Measurements from ENCODE around the gene ELMOD3.
"Not testable (repeated sequence)": the region's sequence is repeated elsewhere in the genome, so short reads cannot be mapped to it uniquely, and the experiment has no call there.

ELMOD3 gene

DNA sequence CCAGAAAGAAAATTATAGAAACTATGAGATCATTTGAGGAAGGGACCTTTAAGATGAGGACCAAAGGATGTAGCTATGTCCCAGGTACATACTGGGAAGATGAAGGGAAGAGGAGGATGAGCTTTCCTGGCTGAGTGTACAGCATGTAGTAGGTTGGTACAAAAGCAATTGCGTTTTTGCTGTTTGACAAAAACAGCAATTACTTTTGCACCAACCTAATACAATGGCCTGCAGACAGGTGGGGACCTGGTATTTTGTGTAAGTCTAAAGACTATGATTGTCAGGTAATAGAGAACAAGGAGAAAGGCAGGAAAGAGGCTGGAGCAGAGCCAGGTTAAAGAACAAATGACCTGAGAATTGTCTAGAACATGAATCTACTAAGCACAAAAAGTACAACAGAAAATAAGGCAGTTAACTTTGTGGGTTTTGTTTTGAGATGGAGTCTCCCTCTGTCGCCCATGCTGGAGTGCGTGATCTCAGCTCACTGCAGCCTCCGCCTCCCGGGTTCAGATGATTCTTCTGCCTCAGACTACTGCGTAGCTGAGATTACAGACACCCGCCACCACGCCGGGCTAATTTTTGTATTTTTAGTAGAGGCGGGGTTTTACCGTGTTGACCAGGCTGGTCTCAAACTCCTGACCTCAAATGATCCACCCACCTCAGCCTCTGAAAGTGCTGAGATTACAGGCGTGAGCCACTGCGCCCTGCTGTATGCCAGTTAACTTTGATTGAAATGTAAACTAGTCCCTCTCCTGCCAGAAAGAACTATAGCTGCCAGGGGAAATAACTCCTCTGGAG lies 23.5 kb upstream of the ELMOD3 start:
- Histone ChIP-seq H3K4me3 (no peak overlapping the region), H3K27ac (no peak overlapping the region)
- no peak for DNase-seq (ENCODE audit: low spot score)
- TF ChIP-seq, protein P1, sequence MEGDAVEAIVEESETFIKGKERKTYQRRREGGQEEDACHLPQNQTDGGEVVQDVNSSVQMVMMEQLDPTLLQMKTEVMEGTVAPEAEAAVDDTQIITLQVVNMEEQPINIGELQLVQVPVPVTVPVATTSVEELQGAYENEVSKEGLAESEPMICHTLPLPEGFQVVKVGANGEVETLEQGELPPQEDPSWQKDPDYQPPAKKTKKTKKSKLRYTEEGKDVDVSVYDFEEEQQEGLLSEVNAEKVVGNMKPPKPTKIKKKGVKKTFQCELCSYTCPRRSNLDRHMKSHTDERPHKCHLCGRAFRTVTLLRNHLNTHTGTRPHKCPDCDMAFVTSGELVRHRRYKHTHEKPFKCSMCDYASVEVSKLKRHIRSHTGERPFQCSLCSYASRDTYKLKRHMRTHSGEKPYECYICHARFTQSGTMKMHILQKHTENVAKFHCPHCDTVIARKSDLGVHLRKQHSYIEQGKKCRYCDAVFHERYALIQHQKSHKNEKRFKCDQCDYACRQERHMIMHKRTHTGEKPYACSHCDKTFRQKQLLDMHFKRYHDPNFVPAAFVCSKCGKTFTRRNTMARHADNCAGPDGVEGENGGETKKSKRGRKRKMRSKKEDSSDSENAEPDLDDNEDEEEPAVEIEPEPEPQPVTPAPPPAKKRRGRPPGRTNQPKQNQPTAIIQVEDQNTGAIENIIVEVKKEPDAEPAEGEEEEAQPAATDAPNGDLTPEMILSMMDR (IDR thresholded peaks at IDR 0.05), result no peak

DNA sequence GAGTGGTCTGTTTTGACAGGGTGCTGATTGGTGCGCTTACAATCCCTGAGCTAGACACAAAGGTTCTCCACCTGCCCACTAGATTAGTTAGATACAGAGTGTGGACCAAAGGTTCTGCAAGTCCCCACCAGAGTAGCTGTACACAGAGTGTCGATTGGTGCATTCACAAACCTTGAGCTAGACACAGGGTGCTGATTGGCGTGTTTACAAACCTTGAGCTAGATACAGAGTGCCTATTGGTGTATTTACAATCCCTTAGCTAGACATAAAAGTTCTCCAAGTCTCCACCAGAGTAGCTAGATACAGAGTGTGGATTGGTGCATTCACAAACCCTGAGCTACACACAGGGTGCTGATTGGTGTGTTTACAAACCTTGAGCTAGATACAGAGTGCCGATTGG lies 20.7 kb upstream of the ELMOD3 start:
- not testable (repeated sequence) for H3K27ac ChIP-seq; DNase-seq (ENCODE audit: low spot score); H3K4me3 ChIP-seq

GRCh38 chr2:85334928-85335327 lies 19.6 kb upstream of the ELMOD3 start:
- Histone ChIP-seq H3K27ac (no peak overlapping the region), H3K4me3 (no peak overlapping the region)
- DNase-seq (ENCODE audit: low spot score), result no peak
- TF ChIP-seq, protein P1 (IDR thresholded peaks at IDR 0.05), result no peak

- DNase-seq (ENCODE audit: low spot score), result no peak
- TF ChIP-seq, protein P1 (IDR thresholded peaks at IDR 0.05), result no peak
- H3K27ac ChIP-seq, result no peak overlapping the region
- no peak overlapping the region for H3K4me3 ChIP-seq
Measured at GRCh38 chr2:85340034-85340892, 14.3 kb upstream of the ELMOD3 start.

DNA sequence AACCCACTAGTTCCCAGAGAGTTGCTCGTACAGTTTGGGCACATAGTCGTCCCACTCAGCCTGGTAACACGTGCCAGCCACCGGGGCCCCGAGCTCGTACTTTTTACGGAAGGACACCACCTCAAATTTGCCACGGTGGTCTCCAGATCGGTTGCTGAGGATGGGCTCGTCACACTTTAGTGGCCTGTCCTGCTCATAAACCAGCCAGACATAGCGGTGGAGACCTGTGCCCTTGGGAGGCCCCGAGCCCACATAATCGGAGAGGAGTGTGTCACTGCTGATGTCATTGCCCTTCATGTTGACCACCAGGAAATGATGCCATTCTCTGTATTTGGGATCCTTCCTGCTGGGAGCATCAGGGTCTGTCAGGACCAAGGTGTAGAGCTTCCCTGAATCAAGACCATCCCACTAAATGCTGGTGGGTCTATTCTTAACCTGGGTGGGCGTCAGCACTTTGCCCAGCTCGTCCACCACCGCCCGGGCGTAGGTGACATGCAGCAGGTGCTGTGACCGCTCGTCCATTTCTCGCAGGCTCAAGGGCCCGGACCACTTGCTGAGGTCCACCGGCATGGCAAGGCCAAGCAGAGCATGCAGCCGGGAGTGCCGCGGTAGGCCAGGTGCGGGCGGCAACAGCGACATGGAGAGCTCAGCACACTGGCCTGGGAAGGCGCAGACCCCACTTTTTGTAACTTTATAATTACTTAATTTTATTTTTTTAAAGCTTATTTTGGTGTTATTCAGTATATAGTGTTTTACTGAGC lies 13.1 kb upstream of the ELMOD3 start:
- TF ChIP-seq, protein P1 (IDR thresholded peaks at IDR 0.05), result no peak
- DNase-seq (ENCODE audit: low spot score), result no peak
- no peak overlapping the region for H3K4me3 ChIP-seq
- no peak overlapping the region for H3K27ac ChIP-seq

GRCh38 chr2:85342156-85342555 lies 12.4 kb upstream of the ELMOD3 start:
- Histone ChIP-seq H3K27ac (no peak overlapping the region), H3K4me3 (no peak overlapping the region)
- no peak for DNase-seq (ENCODE audit: low spot score)
- TF ChIP-seq, protein P1 (IDR thresholded peaks at IDR 0.05), result no peak

DNA sequence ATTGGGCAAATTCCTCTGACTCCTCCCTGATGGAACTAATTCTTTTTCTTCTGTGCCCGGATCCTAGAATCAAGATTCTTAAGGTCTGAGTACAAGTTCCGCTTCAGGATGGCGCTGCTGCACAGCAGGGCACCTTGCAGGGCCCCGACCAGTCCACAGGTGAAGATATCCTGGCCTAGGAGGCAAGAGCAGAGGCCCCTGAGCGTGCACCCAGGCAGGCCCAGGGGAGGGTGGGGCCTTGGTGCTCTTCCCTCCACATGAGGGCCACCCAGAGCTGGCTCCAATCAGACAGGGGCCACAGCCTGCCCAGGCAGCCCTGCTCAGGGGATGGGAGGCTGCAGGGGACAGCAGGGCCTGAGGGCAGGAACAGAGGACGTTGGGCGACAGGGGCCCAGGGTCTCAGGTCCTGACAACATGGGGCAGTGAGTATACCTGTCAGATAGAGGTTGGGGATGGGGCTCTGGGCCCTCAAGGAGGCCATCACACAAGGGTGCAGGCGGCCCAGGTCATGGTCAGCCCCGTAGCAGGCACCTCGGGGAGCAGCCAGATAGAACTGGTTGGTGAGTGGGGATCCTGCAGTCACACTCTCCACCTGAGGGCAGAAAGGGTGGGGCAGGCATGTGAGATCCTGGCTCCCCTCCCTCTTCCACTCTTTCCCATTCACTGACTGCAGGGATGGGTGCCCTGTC lies 11.2 kb upstream of the ELMOD3 start:
- not testable (repeated sequence) for H3K4me3 ChIP-seq; DNase-seq (ENCODE audit: low spot score); H3K27ac ChIP-seq
